Measurements from ENCODE around the gene MAGEB3.

Gene MAGEB3

GRCh38 chrX:30282527-30282926 lies 52.1 kb downstream of the MAGEB3 start:
- TF ChIP-seq SIN3A (IDR thresholded peaks at IDR 0.05; ENCODE audit: borderline replicate concordance, insufficient read depth, low read length), result no peak
- no peak for TF ChIP-seq TAF1 (IDR thresholded peaks at IDR 0.05; ENCODE audit: borderline replicate concordance, insufficient read depth, low read length)
- TF ChIP-seq POLR2AphosphoS5 (IDR thresholded peaks at IDR 0.05; ENCODE audit: low read depth, low read length), result no peak
- no peak for TF ChIP-seq REST (IDR thresholded peaks at IDR 0.05; ENCODE audit: insufficient read depth in 1 of 2, low read depth in 2 of 2, low read length in 2 of 2)
- no peak for TF ChIP-seq FOXP2 (optimal IDR thresholded peaks at IDR 0.05; ENCODE audit: borderline replicate concordance, extremely low read depth, extremely low read length, insufficient read depth)

- TF ChIP-seq SIN3A (IDR thresholded peaks at IDR 0.05; ENCODE audit: borderline replicate concordance, insufficient read depth, low read length) (no peak), REST (IDR thresholded peaks at IDR 0.05; ENCODE audit: insufficient read depth in 1 of 2, low read depth in 2 of 2, low read length in 2 of 2) (no peak), POLR2AphosphoS5 (IDR thresholded peaks at IDR 0.05; ENCODE audit: low read depth, low read length) (no peak), FOXP2 (optimal IDR thresholded peaks at IDR 0.05; ENCODE audit: borderline replicate concordance, extremely low read depth, extremely low read length, insufficient read depth) (no peak), TAF1 (IDR thresholded peaks at IDR 0.05; ENCODE audit: borderline replicate concordance, insufficient read depth, low read length) (no peak)
Measured at GRCh38 chrX:30283456-30284200, 53.2 kb downstream of the MAGEB3 start.
